ENCODE measurements around the gene PI4KB.

Gene PI4KB

GRCh38 chr1:151346082-151346768, 19.0 kb upstream of the PI4KB start:
- no peak overlapping the region for H2BK15ac ChIP-seq (ENCODE audit: low read depth, poor library complexity, severe bottlenecking)
- H3K18ac ChIP-seq (ENCODE audit: low read depth in 1 of 2, low read length in 2 of 2) = peak overlapping the region in 1 of 2 experiments; percentile 55
- peak overlapping the region; percentile 67 to 92 for H3K4me3 ChIP-seq (ENCODE audit: insufficient read depth in 1 of 2, low read depth in 1 of 2, low read length in 2 of 2)
- H3K79me1 ChIP-seq (replicated peaks; ENCODE audit: low read length, poor library complexity, severe bottlenecking) = peaks cover 19% of the 10 kb centered on the region
- no peak for DNase-seq
- peak overlapping the region in 1 of 2 experiments; percentile 87 for H3K23ac ChIP-seq (ENCODE audit: low read length in 2 of 2)
- peak overlapping the region; percentile 87 for H3K27ac ChIP-seq (ENCODE audit: low read length, poor library complexity, severe bottlenecking)
- no peaks in the 10 kb centered on the region for H3K27me3 ChIP-seq (ENCODE audit: control insufficient read depth in 1 of 2, insufficient read depth in 1 of 2, low read length in 2 of 2)
- H4K91ac ChIP-seq (ENCODE audit: low read length) = no peak overlapping the region
- no peak overlapping the region for H2BK120ac ChIP-seq (ENCODE audit: low read depth, low read length)
- peaks cover 9% of the 10 kb centered on the region for H3K4me1 ChIP-seq (ENCODE audit: control insufficient read depth, insufficient read depth, low read depth, low read length)
- H2BK12ac ChIP-seq (ENCODE audit: low read length in 2 of 2) = peak overlapping the region in 1 of 2 experiments; percentile 4
- H3K36me3 ChIP-seq (ENCODE audit: control insufficient read depth in 1 of 2, insufficient read depth in 2 of 2, low read depth in 1 of 2, low read length in 2 of 2) = peaks cover 30 to 42% of the 10 kb centered on the region in 2 experiments
- no peak overlapping the region for H3K14ac ChIP-seq (ENCODE audit: low read length in 2 of 2)
- H3K9ac ChIP-seq (ENCODE audit: low read length) = peak overlapping the region; percentile 95
- H3K9me3 ChIP-seq (ENCODE audit: control insufficient read depth, low read length) = no peaks in the 10 kb centered on the region
- peak overlapping the region; percentile 58 to 77 for H3K4ac ChIP-seq (ENCODE audit: low read depth in 1 of 2, low read length in 2 of 2)
- H2AK5ac ChIP-seq (ENCODE audit: low read length, severe bottlenecking) = peak overlapping the region; percentile 89
- peak overlapping the region; percentile 74 for H3K4me2 ChIP-seq (ENCODE audit: low read length, poor library complexity, severe bottlenecking)
- H2BK5ac ChIP-seq (ENCODE audit: low read depth, low read length, poor library complexity, severe bottlenecking) = no peak overlapping the region
- 77% methylated on average over 6 of the region's 7 CpGs for WGBS
- peak overlapping the region; percentile 39 for H2AFZ ChIP-seq (ENCODE audit: low read depth, low read length)
- H4K8ac ChIP-seq (ENCODE audit: low read length) = peak overlapping the region; percentile 43

DNA sequence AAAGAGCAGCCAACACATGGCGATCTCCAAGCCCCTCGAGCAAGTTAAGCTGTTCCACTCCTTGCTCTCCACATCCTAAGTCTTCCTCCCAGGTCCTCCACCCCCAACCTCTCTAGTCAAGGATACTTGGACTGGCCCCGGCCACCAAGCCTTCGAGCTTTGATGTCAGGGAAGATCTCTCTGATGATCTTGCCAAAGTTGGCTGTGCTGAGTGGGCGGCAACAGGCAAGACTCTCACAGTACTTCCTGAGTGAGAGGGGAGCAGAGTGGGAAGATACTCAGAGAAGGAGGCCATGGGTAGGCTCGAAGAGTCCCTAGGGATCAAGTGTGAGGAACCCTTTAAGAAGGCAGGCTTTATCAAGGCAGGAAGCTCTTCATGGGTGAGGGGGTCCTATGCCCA, 17.1 kb upstream of the PI4KB start:
- Histone ChIP-seq H2BK15ac (ENCODE audit: low read depth, poor library complexity, severe bottlenecking) (no peak overlapping the region), H2AFZ (ENCODE audit: low read depth, low read length) (no peak overlapping the region)

DNA sequence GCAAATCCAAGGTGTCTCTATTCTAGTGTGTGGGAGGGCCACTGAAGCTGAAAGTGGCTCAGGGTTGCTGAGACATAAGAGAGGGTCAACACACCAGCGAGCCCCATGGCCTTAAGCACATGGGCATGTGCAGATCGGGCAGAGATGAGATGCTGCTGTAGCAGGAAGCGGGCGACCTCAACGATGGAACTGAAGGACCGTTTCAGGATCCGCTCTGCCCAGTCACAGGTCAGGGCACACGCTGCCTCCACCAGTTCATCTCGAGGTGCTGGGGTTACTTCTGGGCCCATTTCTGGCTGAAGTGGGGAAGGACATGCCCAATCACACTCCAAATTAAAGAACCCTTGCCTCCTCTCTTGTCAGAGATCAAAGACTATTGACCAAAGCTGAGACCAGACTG, 16.4 kb upstream of the PI4KB start:
- H2AK5ac ChIP-seq (ENCODE audit: low read length, severe bottlenecking) = no peak overlapping the region
- no peak overlapping the region for H2BK15ac ChIP-seq (ENCODE audit: low read depth, poor library complexity, severe bottlenecking)
- H3K9ac ChIP-seq (ENCODE audit: low read length) = no peak overlapping the region
- H2AFZ ChIP-seq (ENCODE audit: low read depth, low read length) = no peak overlapping the region
- H3K36me3 ChIP-seq (ENCODE audit: control insufficient read depth in 1 of 2, insufficient read depth in 2 of 2, low read depth in 1 of 2, low read length in 2 of 2) = peaks cover 30 to 42% of the 10 kb centered on the region in 2 experiments
- H3K27ac ChIP-seq (ENCODE audit: low read length, poor library complexity, severe bottlenecking) = no peak overlapping the region
- H2BK12ac ChIP-seq (ENCODE audit: low read length in 2 of 2) = no peak overlapping the region
- no peak overlapping the region for H4K8ac ChIP-seq (ENCODE audit: low read length)
- no peak for DNase-seq
- H3K23ac ChIP-seq (ENCODE audit: low read length in 2 of 2) = no peak overlapping the region
- H4K91ac ChIP-seq (ENCODE audit: low read length) = no peak overlapping the region
- H2BK120ac ChIP-seq (ENCODE audit: low read depth, low read length) = no peak overlapping the region
- no peak overlapping the region for H3K4me3 ChIP-seq (ENCODE audit: insufficient read depth in 1 of 2, low read depth in 1 of 2, low read length in 2 of 2)
- no peak overlapping the region for H3K18ac ChIP-seq (ENCODE audit: low read depth in 1 of 2, low read length in 2 of 2)
- H2BK5ac ChIP-seq (ENCODE audit: low read depth, low read length, poor library complexity, severe bottlenecking) = no peak overlapping the region
- no peak overlapping the region for H3K14ac ChIP-seq (ENCODE audit: low read length in 2 of 2)
- H3K4ac ChIP-seq (ENCODE audit: low read depth in 1 of 2, low read length in 2 of 2) = no peak overlapping the region
- H3K9me3 ChIP-seq (ENCODE audit: control insufficient read depth, low read length) = no peaks in the 10 kb centered on the region
- WGBS = 85% methylated on average over 9 of the region's 9 CpGs
- H3K4me1 ChIP-seq (ENCODE audit: control insufficient read depth, insufficient read depth, low read depth, low read length) = peaks cover 9% of the 10 kb centered on the region
- no peak overlapping the region for H3K4me2 ChIP-seq (ENCODE audit: low read length, poor library complexity, severe bottlenecking)
- H3K27me3 ChIP-seq (ENCODE audit: control insufficient read depth in 1 of 2, insufficient read depth in 1 of 2, low read length in 2 of 2) = no peaks in the 10 kb centered on the region
- peaks cover 19% of the 10 kb centered on the region for H3K79me1 ChIP-seq (replicated peaks; ENCODE audit: low read length, poor library complexity, severe bottlenecking)

More for the DNA sequence above, 17.1 kb upstream of the PI4KB start:
- H2BK5ac ChIP-seq (ENCODE audit: low read depth, low read length, poor library complexity, severe bottlenecking) = no peak overlapping the region
- H3K9ac ChIP-seq (ENCODE audit: low read length) = no peak overlapping the region
- no peak overlapping the region for H4K8ac ChIP-seq (ENCODE audit: low read length)
- H4K91ac ChIP-seq (ENCODE audit: low read length) = no peak overlapping the region
- H3K4me3 ChIP-seq (ENCODE audit: insufficient read depth in 1 of 2, low read depth in 1 of 2, low read length in 2 of 2) = no peak overlapping the region
- no peak overlapping the region for H3K23ac ChIP-seq (ENCODE audit: low read length in 2 of 2)
- no peak overlapping the region for H3K4me2 ChIP-seq (ENCODE audit: low read length, poor library complexity, severe bottlenecking)
- H3K79me1 ChIP-seq (replicated peaks; ENCODE audit: low read length, poor library complexity, severe bottlenecking) = peaks cover 19% of the 10 kb centered on the region
- no peak overlapping the region for H3K18ac ChIP-seq (ENCODE audit: low read depth in 1 of 2, low read length in 2 of 2)
- DNase-seq = no peak
- no peak overlapping the region for H3K4ac ChIP-seq (ENCODE audit: low read depth in 1 of 2, low read length in 2 of 2)
- no peak overlapping the region for H3K14ac ChIP-seq (ENCODE audit: low read length in 2 of 2)
- peaks cover 9% of the 10 kb centered on the region for H3K4me1 ChIP-seq (ENCODE audit: control insufficient read depth, insufficient read depth, low read depth, low read length)
- H3K27me3 ChIP-seq (ENCODE audit: control insufficient read depth in 1 of 2, insufficient read depth in 1 of 2, low read length in 2 of 2) = no peaks in the 10 kb centered on the region
- no peak overlapping the region for H3K27ac ChIP-seq (ENCODE audit: low read length, poor library complexity, severe bottlenecking)
- H2AK5ac ChIP-seq (ENCODE audit: low read length, severe bottlenecking) = no peak overlapping the region
- no peaks in the 10 kb centered on the region for H3K9me3 ChIP-seq (ENCODE audit: control insufficient read depth, low read length)
- WGBS = 100% methylated on average over 5 of the region's 6 CpGs
- peaks cover 30 to 42% of the 10 kb centered on the region in 2 experiments for H3K36me3 ChIP-seq (ENCODE audit: control insufficient read depth in 1 of 2, insufficient read depth in 2 of 2, low read depth in 1 of 2, low read length in 2 of 2)
- no peak overlapping the region for H2BK12ac ChIP-seq (ENCODE audit: low read length in 2 of 2)
- no peak overlapping the region for H2BK120ac ChIP-seq (ENCODE audit: low read depth, low read length)

GRCh38 chr1:151342569-151342968, 15.4 kb upstream of the PI4KB start:
- Histone ChIP-seq H2AK5ac (ENCODE audit: low read length, severe bottlenecking) (no peak overlapping the region), H3K79me1 (replicated peaks; ENCODE audit: low read length, poor library complexity, severe bottlenecking) (peaks cover 19% of the 10 kb centered on the region), H4K8ac (ENCODE audit: low read length) (no peak overlapping the region), H2BK15ac (ENCODE audit: low read depth, poor library complexity, severe bottlenecking) (no peak overlapping the region), H3K18ac (ENCODE audit: low read depth in 1 of 2, low read length in 2 of 2) (no peak overlapping the region), H3K4ac (ENCODE audit: low read depth in 1 of 2, low read length in 2 of 2) (no peak overlapping the region), H3K27ac (ENCODE audit: low read length, poor library complexity, severe bottlenecking) (no peak overlapping the region), H3K27me3 (ENCODE audit: control insufficient read depth in 1 of 2, insufficient read depth in 1 of 2, low read length in 2 of 2) (no peaks in the 10 kb centered on the region), H3K4me2 (ENCODE audit: low read length, poor library complexity, severe bottlenecking) (no peak overlapping the region), H3K14ac (ENCODE audit: low read length in 2 of 2) (no peak overlapping the region), H3K9ac (ENCODE audit: low read length) (no peak overlapping the region), H4K91ac (ENCODE audit: low read length) (no peak overlapping the region), H3K9me3 (ENCODE audit: control insufficient read depth, low read length) (no peaks in the 10 kb centered on the region), H3K36me3 (ENCODE audit: control insufficient read depth in 1 of 2, insufficient read depth in 2 of 2, low read depth in 1 of 2, low read length in 2 of 2) (peaks cover 30 to 42% of the 10 kb centered on the region in 2 experiments), H2BK12ac (ENCODE audit: low read length in 2 of 2) (no peak overlapping the region), H2BK120ac (ENCODE audit: low read depth, low read length) (no peak overlapping the region), H2BK5ac (ENCODE audit: low read depth, low read length, poor library complexity, severe bottlenecking) (no peak overlapping the region), H2AFZ (ENCODE audit: low read depth, low read length) (no peak overlapping the region), H3K23ac (ENCODE audit: low read length in 2 of 2) (no peak overlapping the region), H3K4me1 (ENCODE audit: control insufficient read depth, insufficient read depth, low read depth, low read length) (peaks cover 9% of the 10 kb centered on the region), H3K4me3 (ENCODE audit: insufficient read depth in 1 of 2, low read depth in 1 of 2, low read length in 2 of 2) (no peak overlapping the region)
- WGBS = over 99% methylated on average over 6 of the region's 6 CpGs
- no peak for DNase-seq
